Choroid plexus epithelial cell (primary cell): ENCODE measurements around the gene TWIST2.

Experiments used
- DNase-seq: peaks from one replicate; pipeline ENCODE4 v3.0.0-alpha.2; 2010; ENCODE audit warnings: low read depth
- H3K4me3 ChIP-seq: 2 replicates; pipeline ENCODE4 v1.5.1; 2011; ENCODE audit warnings: low read depth, mild to moderate bottlenecking, control low read depth, low read length, moderate library complexity
- TF ChIP-seq, protein P1 (sequence below): conservative IDR thresholded peaks from 2 replicates; pipeline ENCODE4 v1.5.1; 2011; ENCODE audit warnings: low read depth, mild to moderate bottlenecking, control low read depth, inconsistent platforms, low read length, moderate library complexity

The TWIST2 gene

DNA sequence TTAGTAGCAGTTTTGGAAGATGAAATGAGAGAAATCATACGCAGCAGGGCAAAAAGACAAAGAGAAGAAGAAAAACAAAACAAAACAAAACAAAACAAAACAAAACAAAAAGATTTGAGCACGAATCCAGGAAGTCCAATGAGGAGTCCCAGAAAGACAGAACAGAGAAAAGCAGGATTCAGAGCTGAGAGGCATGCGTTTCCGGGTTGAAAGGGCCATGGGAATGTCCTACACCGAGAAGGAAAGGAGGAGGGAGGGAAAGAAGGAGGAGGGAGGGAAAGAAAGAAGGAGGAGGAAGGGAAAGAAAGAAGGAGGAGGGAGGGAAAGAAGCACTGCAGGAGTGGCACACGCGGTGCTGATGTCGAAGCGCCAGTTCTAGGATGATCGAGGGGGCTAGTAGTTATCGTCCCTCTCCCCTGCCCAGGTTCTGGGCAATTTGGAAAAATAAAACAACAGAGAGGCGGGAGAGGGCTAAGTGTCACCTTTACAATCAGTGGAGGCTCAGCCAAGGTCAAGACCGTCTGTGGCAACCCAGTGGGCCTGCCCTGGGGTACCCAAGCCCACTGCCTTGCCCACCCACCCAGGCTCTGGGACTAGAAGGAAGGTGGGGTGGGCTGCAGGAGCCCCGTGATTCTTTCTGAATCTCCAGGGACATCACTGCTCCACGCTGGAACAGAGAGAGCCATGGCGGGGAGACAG, 68.4 kb downstream of the TWIST2 start:
- TF ChIP-seq, protein P1, sequence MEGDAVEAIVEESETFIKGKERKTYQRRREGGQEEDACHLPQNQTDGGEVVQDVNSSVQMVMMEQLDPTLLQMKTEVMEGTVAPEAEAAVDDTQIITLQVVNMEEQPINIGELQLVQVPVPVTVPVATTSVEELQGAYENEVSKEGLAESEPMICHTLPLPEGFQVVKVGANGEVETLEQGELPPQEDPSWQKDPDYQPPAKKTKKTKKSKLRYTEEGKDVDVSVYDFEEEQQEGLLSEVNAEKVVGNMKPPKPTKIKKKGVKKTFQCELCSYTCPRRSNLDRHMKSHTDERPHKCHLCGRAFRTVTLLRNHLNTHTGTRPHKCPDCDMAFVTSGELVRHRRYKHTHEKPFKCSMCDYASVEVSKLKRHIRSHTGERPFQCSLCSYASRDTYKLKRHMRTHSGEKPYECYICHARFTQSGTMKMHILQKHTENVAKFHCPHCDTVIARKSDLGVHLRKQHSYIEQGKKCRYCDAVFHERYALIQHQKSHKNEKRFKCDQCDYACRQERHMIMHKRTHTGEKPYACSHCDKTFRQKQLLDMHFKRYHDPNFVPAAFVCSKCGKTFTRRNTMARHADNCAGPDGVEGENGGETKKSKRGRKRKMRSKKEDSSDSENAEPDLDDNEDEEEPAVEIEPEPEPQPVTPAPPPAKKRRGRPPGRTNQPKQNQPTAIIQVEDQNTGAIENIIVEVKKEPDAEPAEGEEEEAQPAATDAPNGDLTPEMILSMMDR, result no peak
- H3K4me3 ChIP-seq, result no peak overlapping the region
- no peak for DNase-seq

DNA sequence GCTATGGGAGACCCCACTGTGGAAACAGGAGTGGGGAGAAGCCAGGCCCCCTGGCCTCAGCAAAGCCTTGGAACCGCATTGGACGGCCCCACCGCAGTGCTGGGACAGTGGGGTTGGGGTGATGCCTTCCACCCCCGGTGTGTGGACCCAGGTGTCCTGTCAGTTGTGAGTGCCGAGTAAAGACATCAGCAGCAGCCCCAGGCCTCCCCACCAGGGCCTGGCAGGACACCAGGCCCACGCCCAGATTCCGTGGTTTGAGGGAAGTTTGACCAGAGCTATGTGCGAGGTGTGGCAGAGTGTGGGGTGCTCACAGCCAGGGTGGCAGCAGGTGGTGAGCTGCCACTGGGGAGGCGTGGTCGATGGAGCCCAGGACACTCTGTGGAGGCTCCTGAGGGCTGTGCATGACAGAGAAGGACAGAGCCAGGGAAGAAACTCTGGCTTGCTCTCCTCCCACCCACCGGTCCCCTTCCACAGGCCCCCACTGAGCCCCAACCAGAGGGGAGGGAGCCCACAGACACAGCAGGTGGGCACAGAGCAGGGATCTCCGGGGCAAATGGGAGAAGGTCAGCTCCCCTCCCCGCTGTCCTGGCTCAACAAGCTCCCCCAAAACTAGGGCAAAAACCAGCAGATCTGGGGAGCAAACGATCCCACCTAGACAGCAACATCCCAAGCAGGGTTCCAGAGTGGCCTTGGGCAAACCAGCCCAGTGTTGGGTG, 69.1 kb downstream of the TWIST2 start:
- TF ChIP-seq, protein P1, result no peak
- DNase-seq, result no peak
- no peak overlapping the region for H3K4me3 ChIP-seq

DNA sequence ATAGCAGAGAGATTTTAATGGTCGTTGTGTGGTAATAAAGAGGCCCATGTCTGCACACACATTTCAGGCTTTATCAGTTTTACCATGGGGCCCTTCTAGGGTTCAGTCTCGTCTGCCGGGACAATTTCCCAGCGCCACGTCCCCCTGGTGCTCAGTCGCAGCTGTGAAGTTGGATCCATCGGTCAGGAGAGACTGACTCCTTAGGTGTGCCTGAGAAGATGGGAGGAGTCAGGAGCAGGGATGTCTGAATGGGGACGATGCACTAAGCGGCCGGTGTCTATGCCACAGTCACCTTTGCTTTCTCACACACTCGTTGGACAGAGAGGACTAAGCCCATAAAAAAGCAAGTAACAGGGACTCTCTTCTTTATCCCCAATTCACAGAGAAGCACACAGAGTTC, 71.4 kb downstream of the TWIST2 start:
- TF ChIP-seq, protein P1, result no peak
- no peak for DNase-seq
- no peak overlapping the region for H3K4me3 ChIP-seq

DNA sequence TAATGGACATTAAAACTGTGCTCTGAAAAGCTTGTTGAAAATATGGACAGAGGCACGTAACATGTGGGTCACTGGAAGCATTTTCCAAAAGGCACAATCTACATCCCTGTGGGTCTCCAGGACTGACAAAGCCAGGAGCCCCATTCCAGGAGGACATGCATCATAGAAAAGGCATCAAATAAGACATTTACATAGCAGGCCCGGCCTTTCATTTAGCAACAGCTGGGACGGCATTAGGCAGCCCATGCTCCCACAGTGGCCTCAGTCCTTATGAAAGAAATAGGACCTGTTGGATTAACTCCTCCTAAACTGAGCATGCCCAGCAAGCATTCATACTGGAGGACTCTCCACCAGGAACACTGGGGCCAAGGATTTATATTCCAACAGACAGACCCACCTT, 72.2 kb downstream of the TWIST2 start:
- TF ChIP-seq, protein P1, result no peak
- no peak overlapping the region for H3K4me3 ChIP-seq
- DNase-seq, result no peak

DNA sequence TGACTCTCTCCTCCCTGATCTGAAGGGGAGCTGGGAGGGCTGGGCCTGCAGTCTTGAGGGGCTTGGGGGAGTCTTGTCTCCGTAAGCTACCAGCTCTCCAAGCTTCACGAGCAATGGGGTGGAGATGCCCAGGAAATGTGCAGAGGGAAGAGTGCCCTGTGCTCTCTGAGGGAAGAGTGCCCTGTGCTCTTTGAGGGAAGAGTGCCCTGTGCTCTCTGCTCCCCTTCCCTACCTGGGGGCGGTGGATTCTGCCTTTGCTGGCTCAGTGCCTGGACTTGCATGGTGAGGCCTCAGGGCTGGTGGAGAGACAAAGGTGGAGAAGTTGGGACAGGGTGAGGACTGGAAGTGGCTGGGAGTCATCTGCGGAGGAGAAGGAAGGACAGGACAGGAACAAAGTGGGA, 72.7 kb downstream of the TWIST2 start:
- no peak overlapping the region for H3K4me3 ChIP-seq
- DNase-seq, result no peak
- TF ChIP-seq, protein P1, result no peak

DNA sequence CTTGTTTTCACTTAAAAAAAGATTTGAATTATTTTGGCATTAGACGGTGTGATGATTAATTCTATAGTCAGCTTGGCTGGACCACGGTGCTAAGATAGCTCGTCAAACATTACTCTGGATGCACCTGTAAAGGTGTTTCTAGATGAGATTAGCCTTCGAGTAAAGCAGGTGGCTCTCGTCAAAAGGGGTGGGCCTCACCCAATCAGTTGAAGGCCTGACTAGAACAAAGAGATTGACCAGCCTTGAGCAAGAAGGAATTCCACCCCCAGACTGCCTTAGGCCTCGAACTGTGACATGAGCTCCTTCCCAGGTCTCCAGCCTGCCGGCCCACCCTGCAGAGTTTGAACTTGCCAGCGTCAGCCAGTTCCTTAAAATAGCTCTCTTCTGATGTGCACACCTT, 73.4 kb downstream of the TWIST2 start:
- no peak for DNase-seq
- no peak overlapping the region for H3K4me3 ChIP-seq
- TF ChIP-seq, protein P1, result no peak
